Progenitor cell of endocrine pancreas (in vitro differentiated cells): ENCODE data around the gene OBP2B. TPM values are rescaled to one million over a fixed set of nuclear protein-coding genes. Genes with fewer than 3 reads are reported as not detected.
"Not testable (repeated sequence)": the region's sequence is repeated elsewhere in the genome, so short reads cannot be mapped to it uniquely, and the experiment has no call there.

Experiments used
- DNase-seq: peaks from one replicate; pipeline ENCODE4 v3.0.0; 2021; ENCODE audit warnings: low spot score; ENCODE audit not compliant: unreplicated experiment
- H3K27ac Mint-ChIP-seq: 2 replicates; pipeline ENCODE4 v1.8.0; 2021; ENCODE audit warnings: mild to moderate bottlenecking, moderate library complexity, mixed read lengths
- H3K27me3 Mint-ChIP-seq: 2 replicates; pipeline ENCODE4 v1.8.0; 2021; ENCODE audit warnings: mixed read lengths
- H3K36me3 Mint-ChIP-seq: 2 replicates; pipeline ENCODE4 v1.8.0; 2022; ENCODE audit warnings: mixed read lengths; ENCODE audit not compliant: insufficient read depth
- H3K4me1 Mint-ChIP-seq: 2 replicates; pipeline ENCODE4 v1.8.0; 2021; ENCODE audit warnings: low read depth, mixed read lengths
- H3K4me3 Mint-ChIP-seq: 2 replicates; pipeline ENCODE4 v1.8.0; 2021; ENCODE audit warnings: low read depth, mild to moderate bottlenecking, moderate library complexity, mixed read lengths
- H3K9me3 Mint-ChIP-seq: 2 replicates; pipeline ENCODE4 v1.8.0; 2021; ENCODE audit warnings: low read depth, mixed read lengths
- total RNA-seq: library from RNA; stranded (reverse); gene quantifications from 2 replicates; pipeline ENCODE4 v1.2.1, GENCODE V29; 2021
- TF ChIP-seq, protein P1 (sequence below): fragments of 200-600 bp; sonication (generic); IDR thresholded peaks from one replicate; pipeline ENCODE4 v1.5.0; 2021; ENCODE audit warnings: antibody characterized with exemption, mild to moderate bottlenecking; ENCODE audit not compliant: unreplicated experiment

Gene OBP2B
- total RNA-seq, 1 donor from 2014 or later = not detected

DNA sequence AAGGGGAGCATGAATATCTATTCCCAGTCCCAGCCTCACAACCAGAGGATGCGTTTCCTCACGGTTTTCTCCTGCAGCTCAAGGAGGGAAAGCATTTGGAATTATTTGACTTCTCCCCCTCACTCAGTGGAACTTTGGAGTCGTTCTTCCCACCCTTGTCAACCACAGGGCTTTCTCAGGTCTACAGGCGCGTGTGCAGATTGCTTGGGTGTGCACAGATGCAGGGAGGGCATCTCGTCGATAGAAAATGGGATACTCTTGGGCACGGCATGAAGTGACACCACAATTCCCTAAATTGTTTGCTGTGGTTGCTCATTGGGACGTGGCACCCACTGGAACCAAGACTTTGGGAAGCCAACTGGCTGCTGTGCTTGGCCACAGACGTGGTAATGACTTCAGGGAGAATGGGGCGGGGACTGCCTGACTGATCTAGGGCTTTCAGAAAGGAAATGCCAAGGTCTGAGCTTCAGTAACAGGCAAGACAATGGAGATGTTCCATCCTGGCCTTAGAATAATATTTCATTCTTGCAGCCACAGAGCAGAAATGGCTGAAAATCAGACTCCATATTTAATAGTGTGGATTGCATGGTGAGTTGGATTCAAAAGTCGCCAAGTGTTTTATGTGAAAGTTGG lies 12.2 kb upstream of the OBP2B start:
- H3K4me1 Mint-ChIP-seq = peaks cover 2% of the 10 kb centered on the region

DNA sequence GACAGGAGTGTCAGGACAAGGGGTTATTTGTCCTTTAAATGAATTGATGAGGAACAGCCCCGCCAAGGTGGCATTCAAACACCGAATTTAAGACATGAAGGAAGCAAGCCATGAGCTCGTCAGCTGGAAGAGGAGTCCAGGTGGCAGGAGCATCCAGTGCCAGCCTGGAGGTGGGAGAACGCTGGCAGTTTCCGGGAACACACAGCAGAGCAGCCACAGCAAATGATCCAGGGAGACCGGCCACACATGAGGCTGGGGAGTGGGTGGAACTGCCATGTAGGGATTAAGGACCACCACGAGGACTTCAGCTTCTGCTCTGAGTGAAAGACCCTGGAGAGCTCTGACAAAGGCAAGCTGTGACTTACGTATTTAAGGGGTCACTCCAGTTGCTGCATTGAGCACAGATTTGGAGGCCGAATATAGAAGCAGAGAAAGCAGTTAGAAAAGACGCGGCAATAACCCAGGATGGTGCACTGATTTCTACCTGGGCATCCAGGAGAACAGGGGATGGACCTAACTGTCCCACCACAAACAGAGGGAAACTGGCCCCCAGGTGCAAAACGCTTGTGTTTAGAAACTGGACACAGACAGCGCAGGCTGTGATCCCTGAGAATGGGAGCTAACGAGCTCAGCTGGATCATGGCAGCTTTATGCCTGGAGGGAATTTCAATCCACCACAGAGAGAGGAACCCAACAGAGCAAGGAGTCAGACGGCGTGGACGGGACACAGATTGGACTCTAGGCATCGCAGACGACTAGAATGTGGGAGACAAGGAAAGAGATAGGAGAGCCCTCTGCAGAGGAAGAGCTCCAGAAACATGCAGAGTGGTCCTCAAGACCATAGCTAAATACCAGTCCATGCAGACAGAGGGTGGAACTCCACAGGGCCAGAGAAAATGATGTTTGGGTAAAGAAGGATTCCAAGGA lies 9.3 kb upstream of the OBP2B start:
- peaks cover 76% of the 10 kb centered on the region for H3K27me3 Mint-ChIP-seq
- H3K9me3 Mint-ChIP-seq, H3K36me3 Mint-ChIP-seq, DNase-seq, H3K27ac Mint-ChIP-seq, H3K4me1 Mint-ChIP-seq, H3K4me3 Mint-ChIP-seq: not testable (repeated sequence)

More for the DNA sequence above, 12.2 kb upstream of the OBP2B start:
- H3K36me3 Mint-ChIP-seq = no peaks in the 10 kb centered on the region
- H3K27me3 Mint-ChIP-seq = peaks cover 54% of the 10 kb centered on the region
- TF ChIP-seq, protein P1, sequence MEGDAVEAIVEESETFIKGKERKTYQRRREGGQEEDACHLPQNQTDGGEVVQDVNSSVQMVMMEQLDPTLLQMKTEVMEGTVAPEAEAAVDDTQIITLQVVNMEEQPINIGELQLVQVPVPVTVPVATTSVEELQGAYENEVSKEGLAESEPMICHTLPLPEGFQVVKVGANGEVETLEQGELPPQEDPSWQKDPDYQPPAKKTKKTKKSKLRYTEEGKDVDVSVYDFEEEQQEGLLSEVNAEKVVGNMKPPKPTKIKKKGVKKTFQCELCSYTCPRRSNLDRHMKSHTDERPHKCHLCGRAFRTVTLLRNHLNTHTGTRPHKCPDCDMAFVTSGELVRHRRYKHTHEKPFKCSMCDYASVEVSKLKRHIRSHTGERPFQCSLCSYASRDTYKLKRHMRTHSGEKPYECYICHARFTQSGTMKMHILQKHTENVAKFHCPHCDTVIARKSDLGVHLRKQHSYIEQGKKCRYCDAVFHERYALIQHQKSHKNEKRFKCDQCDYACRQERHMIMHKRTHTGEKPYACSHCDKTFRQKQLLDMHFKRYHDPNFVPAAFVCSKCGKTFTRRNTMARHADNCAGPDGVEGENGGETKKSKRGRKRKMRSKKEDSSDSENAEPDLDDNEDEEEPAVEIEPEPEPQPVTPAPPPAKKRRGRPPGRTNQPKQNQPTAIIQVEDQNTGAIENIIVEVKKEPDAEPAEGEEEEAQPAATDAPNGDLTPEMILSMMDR = no peak
- no peak overlapping the region for H3K4me3 Mint-ChIP-seq
- H3K9me3 Mint-ChIP-seq = no peaks in the 10 kb centered on the region
- no peak overlapping the region for H3K27ac Mint-ChIP-seq
- no peak for DNase-seq

DNA sequence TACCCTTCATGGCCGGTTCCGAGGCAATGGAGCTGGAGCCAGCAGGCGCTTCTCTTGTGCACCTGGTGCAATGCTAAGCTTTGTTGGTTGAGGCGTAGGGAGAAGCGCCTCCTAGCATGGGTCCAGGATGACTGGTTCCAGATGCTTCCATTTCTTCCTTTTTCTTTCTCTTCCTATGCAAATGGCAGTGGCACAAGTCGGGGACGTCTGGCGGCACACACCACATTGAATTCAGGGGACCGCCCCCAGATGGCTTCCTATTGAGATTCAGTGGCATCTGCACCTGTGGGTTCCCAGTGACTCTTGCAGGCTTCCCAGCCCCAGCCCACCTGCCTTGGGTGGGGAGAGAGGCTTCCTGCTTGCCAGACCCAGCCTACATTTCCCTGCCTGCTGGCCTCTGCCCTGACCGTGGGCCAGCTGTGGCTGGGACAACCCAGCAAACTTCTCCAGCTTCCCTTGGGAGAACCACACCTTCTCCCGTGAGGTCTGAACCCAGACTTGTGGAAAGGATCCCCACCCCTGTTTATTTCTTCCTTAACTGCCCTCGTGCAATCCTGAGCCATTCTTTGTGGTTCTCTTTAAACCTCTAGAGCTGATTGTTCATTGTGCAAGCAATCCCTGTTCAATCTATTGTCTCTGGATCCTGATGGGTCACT lies 8.4 kb upstream of the OBP2B start:
- H3K27me3 Mint-ChIP-seq = peaks cover 79% of the 10 kb centered on the region
- H3K4me3 Mint-ChIP-seq, DNase-seq, H3K4me1 Mint-ChIP-seq, H3K9me3 Mint-ChIP-seq, H3K36me3 Mint-ChIP-seq, H3K27ac Mint-ChIP-seq: not testable (repeated sequence)

DNA sequence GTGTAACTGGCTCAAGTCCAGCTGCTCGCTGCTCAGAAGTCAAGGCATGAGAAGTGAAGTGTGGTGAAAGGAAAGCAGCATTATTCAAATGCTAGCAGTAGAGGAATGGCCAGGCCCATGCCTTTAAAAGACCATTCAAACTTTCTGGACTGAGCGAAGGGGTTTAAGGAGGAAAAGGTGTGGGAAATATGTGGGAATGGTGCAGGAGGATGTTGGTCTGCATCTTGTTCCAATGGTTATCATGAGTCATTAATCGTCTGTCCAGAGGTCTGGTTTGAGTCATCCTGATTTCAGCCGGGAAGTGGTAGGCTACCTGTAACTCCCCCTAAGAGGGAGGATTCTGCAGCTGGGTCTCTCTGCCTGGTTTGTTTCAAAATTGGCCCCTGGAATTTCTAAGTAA lies 5.2 kb upstream of the OBP2B start:
- H3K9me3 Mint-ChIP-seq, H3K4me3 Mint-ChIP-seq, H3K4me1 Mint-ChIP-seq, H3K27ac Mint-ChIP-seq, DNase-seq, H3K36me3 Mint-ChIP-seq: not testable (repeated sequence)
- peaks cover 75% of the 10 kb centered on the region for H3K27me3 Mint-ChIP-seq

DNA sequence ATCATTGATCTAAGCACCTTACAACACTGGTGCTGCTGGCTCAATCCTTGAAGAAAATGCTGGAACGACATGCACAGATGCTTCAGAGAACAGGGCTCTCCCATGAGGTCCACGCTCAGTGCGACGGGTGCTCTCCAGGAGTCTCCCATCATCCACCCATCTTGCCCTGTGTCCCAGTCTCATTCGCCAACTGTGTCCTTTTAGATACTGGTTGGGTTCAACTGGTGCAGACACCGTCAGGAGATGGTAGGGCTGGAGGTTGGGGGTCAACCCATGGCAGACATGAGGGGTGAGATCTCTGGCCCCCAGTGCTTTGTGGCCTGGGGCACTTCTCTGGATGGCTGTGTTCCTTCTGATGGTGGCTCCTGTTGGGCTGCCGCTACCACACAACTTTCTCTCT lies 1.6 kb upstream of the OBP2B start:
- Mint-ChIP-seq H3K36me3 (no peaks in the 10 kb centered on the region), H3K27ac (no peak overlapping the region), H3K4me1 (peaks cover 5% of the 10 kb centered on the region), H3K4me3 (no peak overlapping the region), H3K27me3 (peaks cover 42% of the 10 kb centered on the region), H3K9me3 (peaks cover 2% of the 10 kb centered on the region)
- TF ChIP-seq, protein P1 = no peak
- DNase-seq = no peak

DNA sequence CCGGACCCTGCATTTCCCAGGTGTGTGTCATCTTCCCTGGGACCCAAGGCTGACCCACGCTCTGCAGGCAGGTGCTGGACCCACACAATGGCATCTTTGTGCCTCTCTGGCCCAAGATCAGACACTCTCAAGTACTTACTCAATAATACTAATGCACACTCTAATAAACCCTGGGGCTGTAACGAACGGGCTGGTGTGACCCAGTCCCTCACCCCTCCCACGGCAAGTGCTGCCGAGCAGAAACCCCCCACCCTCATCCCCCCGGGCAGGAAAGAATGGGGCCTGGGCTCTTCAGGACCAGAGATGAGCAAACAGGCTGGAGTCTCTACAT lies 1.1 kb upstream of the OBP2B start:
- Mint-ChIP-seq H3K27me3 (peaks cover 39% of the 10 kb centered on the region), H3K4me1 (peaks cover 5% of the 10 kb centered on the region), H3K4me3 (no peak overlapping the region), H3K9me3 (no peaks in the 10 kb centered on the region), H3K27ac (no peak overlapping the region), H3K36me3 (no peaks in the 10 kb centered on the region)
- no peak for DNase-seq
- TF ChIP-seq, protein P1 = no peak

DNA sequence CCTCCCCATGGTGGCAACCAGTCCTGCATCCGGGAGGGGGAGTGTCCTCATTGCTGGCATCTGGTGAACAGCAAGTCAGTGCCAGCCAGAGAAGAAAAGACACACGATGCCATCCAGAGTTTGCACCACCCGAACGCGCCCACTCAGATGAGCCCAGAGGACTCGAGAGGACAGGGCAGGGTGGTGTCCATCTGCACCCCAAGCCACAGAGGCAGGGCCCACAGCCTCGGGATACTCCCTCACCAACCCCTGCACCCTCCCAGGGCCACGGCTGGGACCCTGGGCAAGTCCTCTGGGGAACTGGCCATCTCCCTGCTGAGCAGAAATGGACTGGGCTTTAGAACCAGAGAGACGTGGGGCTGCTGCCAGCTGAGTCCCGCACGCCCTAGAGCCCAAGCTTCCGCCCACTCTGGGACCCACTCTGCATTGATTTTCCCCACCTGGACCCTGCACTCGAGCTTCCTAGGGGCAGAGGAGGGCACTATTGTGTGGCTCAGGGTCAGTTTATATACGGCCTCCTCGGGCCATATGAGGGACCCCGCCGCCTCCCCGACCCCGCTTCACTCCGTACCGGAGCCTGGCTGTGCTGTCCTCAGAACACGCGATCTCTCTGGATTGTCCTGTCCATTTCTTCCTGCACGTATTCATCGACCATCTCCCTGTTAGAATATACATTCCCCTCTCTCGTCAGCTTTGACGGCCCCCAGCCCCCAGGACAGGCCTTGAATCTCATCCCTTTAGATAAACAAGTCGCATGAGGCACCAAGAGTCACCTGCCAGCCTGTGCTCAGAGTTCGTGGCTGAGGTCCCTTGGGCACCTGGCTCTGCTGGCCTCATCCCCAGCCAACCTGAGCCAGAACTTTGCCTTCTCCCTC lies 514 bp upstream of the OBP2B start:
- not testable (repeated sequence) for H3K36me3 Mint-ChIP-seq, H3K4me3 Mint-ChIP-seq, H3K9me3 Mint-ChIP-seq, DNase-seq, H3K4me1 Mint-ChIP-seq, H3K27ac Mint-ChIP-seq
- peaks cover 34% of the 10 kb centered on the region for H3K27me3 Mint-ChIP-seq

DNA sequence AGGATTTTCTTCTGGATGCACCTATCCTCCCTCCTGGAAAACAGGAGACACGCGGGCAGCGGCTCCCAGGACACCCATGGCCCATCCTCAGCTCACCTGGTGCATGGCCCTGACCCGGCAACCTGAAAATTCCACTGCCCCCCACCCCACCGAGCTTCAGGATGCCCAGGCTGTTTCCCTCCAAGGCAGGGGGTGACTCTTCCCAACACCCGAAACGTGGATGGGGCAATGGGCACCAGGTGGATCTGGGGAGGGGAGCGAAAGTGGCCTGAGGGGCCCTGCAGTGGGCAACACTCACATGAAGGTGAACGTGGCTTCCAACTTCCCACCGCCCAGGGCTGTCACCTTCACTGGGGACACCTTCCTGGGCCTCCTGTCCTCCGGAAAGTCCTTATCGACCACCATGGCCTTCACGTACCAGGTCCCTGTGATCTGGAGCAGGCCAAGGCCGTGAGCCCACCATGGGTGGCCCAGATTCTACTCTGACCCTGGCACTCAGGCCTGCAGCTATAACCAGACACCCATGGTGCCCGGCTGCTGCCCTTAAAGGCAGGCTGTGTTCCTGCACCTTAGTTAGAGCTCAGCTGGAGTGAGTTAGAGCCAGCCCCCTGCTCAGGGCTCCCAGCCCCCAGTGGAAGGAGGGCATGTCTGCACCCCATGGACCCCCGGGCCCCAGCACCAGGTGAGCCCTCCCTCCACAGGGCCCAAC lies 725 bp downstream of the OBP2B start:
- not testable (repeated sequence) for H3K36me3 Mint-ChIP-seq

More for the DNA sequence above, 725 bp downstream of the OBP2B start:
- H3K4me1 Mint-ChIP-seq, H3K9me3 Mint-ChIP-seq, DNase-seq, H3K4me3 Mint-ChIP-seq, H3K27ac Mint-ChIP-seq: not testable (repeated sequence)
- peaks cover 24% of the 10 kb centered on the region for H3K27me3 Mint-ChIP-seq
